Peyer's patch (tissue), 4 donors: ENCODE results near the gene UCHL5. TPM values are rescaled to one million over a fixed set of nuclear protein-coding genes. Genes with fewer than 3 reads are reported as not detected.
A peak's percentile ranks its signal among the peaks of the same experiment; 100 is the strongest.

Experiments used
- DNase-seq, 3 donors: peaks; one replicate each; pipeline ENCODE4 v3.0.0-alpha.2; 2017 to 2019
- H3K27ac ChIP-seq, 4 donors: fragments of 200-600 bp; sonication (generic); one replicate each; pipeline ENCODE4 v1.5.1; 2016 to 2019
- H3K27me3 ChIP-seq, 2 donors: fragments of 200-600 bp; sonication (generic); one replicate each; pipeline ENCODE4 v1.5.1; 2019
- H3K36me3 ChIP-seq, 3 donors: fragments of 200-600 bp; sonication (generic); one replicate each; pipeline ENCODE4 v1.5.1; 2016 to 2019
- H3K4me1 ChIP-seq, 4 donors: fragments of 200-600 bp; sonication (generic); one replicate each; pipeline ENCODE4 v1.5.1; 2016 to 2019
- H3K4me3 ChIP-seq, 4 donors: fragments of 200-600 bp; sonication (generic); 1 replicate in 3 of 4; 2 replicates in 1 of 4; pipeline ENCODE4 v1.5.1; 2016 to 2019; ENCODE audit warnings: mild to moderate bottlenecking in 1 of 4
- H3K9me3 ChIP-seq, 4 donors: fragments of 200-600 bp; sonication (generic); one replicate each; pipeline ENCODE4 v1.5.1; 2016 to 2019; ENCODE audit warnings: mild to moderate bottlenecking in 1 of 4
- POLR2A ChIP-seq, 2 donors: fragments of 450-650 bp; IDR thresholded peaks; one replicate each; pipeline ENCODE4 v1.5.1; 2017; ENCODE audit warnings: antibody characterized with exemption in 2 of 2, mild to moderate bottlenecking in 2 of 2, moderate library complexity in 2 of 2
- total RNA-seq, 4 donors: library from RNA; depleted of rRNA; stranded (reverse); fragments of >200 nt; gene quantifications; one replicate each; pipeline ENCODE4 v1.1.0, GENCODE V29; 2016
- TF ChIP-seq, protein P1 (sequence below), 6 experiments: fragments of 450-650 bp in 4 of 6; fragments of 200-600 bp in 2 of 6; sonication (generic) in 1 of 6; IDR thresholded peaks; one replicate each; pipeline ENCODE4 v1.5.1; 2017 to 2019; ENCODE audit warnings: antibody characterized with exemption in 6 of 6, mild to moderate bottlenecking in 3 of 6, moderate library complexity in 1 of 6

The UCHL5 gene
- total RNA-seq, 4 donors from 2014 or later: 27.9 to 39.6 (median 34.3) TPM

DNA sequence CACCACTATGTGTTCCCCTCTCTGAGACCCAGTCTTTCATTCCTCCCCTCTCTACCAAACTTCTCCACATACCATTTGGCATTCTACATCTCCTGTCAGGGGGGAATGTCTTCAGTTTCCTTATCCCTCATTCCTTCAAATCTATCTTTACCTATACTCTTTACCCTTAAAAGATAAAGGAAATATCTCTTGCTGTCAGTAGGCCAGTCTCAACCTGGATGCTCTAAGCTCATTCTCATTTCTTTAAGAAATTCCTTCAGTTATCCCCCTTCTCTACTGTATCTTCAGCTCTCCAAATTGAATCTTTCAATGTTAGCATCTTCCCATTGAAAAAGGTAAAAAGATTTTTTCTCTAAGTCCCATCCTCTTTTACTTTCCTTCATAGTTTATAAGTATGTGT lies 6.8 kb upstream of the UCHL5 start:
- H3K27me3 ChIP-seq: no peaks in the 10 kb centered on the region
- peaks cover 0 to 16% (median 6%) of the 10 kb centered on the region in 4 donors for H3K4me1 ChIP-seq
- peaks cover 0 to 4% (median 0%) of the 10 kb centered on the region in 3 donors for H3K36me3 ChIP-seq
- TF ChIP-seq, protein P1, sequence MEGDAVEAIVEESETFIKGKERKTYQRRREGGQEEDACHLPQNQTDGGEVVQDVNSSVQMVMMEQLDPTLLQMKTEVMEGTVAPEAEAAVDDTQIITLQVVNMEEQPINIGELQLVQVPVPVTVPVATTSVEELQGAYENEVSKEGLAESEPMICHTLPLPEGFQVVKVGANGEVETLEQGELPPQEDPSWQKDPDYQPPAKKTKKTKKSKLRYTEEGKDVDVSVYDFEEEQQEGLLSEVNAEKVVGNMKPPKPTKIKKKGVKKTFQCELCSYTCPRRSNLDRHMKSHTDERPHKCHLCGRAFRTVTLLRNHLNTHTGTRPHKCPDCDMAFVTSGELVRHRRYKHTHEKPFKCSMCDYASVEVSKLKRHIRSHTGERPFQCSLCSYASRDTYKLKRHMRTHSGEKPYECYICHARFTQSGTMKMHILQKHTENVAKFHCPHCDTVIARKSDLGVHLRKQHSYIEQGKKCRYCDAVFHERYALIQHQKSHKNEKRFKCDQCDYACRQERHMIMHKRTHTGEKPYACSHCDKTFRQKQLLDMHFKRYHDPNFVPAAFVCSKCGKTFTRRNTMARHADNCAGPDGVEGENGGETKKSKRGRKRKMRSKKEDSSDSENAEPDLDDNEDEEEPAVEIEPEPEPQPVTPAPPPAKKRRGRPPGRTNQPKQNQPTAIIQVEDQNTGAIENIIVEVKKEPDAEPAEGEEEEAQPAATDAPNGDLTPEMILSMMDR (IDR thresholded peaks at IDR 0.05): no peak
- no peak for TF ChIP-seq POLR2A (IDR thresholded peaks at IDR 0.05)
- H3K4me3 ChIP-seq: no peak overlapping the region
- H3K9me3 ChIP-seq: no peaks in the 10 kb centered on the region
- H3K27ac ChIP-seq: no peak overlapping the region
- DNase-seq: no peak

DNA sequence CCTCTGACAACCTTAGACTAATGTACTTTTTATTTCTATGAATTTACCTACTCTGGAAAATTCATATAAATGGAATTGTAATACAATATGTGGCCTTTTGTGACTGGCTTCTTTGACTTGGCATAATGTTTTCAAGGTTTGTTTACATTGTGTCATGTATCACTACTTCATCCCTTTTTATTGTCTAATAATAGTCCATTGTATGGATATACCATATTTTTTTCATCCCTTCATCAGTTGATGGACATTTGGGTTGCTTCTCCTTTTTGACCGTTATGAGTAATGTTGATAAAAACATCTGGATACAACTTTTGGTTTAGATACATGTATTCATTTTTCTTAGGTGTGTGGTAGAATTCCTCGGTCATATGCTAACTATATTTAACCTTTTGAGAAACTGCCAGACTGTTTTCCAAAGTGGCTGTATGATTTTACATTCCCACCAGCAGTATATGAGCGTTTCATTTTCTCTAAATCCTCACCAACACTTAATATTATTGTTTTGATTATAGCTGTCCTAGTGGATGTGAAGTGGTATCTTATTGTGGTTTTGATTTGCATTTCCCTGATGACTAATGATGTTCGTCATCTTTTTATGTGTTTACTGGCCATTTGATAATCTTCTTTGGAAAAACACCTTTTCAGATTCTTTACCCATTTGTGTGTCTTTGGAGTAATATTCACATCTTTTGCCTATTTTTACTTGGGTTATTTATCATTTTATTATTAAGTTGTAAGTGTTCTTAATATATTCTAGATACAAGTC lies 3.7 kb upstream of the UCHL5 start:
- Histone ChIP-seq H3K4me3 (no peak overlapping the region), H3K4me1 (peaks cover 0 to 27% (median 7%) of the 10 kb centered on the region in 4 donors), H3K27me3 (no peaks in the 10 kb centered on the region), H3K36me3 (no peaks in the 10 kb centered on the region), H3K27ac (no peak overlapping the region), H3K9me3 (no peaks in the 10 kb centered on the region)
- no peak for DNase-seq
- no peak for TF ChIP-seq POLR2A (IDR thresholded peaks at IDR 0.05)
- TF ChIP-seq, protein P1 (IDR thresholded peaks at IDR 0.05): no peak

DNA sequence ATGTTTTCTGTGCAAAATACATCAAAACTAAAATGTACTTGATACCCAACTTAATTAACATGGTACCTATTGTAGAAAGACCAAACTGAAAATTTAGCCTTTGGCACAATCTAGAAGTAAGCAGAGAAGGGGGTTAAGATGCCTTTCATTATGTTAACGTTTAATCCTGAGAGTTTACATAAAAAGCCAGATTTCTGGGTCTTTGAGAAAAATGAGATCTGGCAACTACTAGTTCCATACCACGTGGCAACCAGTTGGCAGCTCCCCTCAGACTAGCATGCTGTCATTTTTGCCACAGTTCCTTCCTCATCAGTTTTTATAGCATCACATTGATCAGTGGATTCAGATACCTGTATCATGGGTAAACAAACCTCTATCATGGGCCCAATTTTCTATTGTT lies 1.8 kb upstream of the UCHL5 start:
- H3K4me3 ChIP-seq: peak overlapping the region in 2 of 4 donors; percentile 80 to 87
- H3K9me3 ChIP-seq: no peaks in the 10 kb centered on the region
- DNase-seq: no peak
- no peaks in the 10 kb centered on the region for H3K36me3 ChIP-seq
- peaks cover 0 to 30% (median 7%) of the 10 kb centered on the region in 4 donors for H3K4me1 ChIP-seq
- no peak overlapping the region for H3K27ac ChIP-seq
- no peaks in the 10 kb centered on the region for H3K27me3 ChIP-seq
- TF ChIP-seq, protein P1 (IDR thresholded peaks at IDR 0.05): no peak
- no peak for TF ChIP-seq POLR2A (IDR thresholded peaks at IDR 0.05)

DNA sequence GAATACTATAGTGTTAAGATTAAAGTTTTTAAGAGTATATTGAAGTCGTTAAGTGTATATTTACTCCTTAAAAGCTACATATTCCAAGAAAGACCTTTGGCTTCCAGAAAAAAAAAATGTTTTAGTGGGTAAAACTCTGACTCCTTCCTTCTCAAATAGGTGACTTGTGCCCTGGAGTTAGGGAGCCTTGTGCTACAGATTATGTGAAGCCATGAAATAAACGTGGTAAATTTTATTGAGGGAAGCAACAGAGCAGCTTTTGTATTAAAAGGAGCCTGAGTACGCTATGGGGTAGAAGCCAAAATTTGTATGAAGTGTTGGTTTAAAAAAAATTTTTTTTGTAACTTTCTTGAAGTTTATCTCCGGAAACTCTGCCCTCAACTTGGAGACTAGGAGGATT lies 1.2 kb upstream of the UCHL5 start:
- Histone ChIP-seq H3K27ac (peak overlapping the region; percentile 87 to 98 (median 96)), H3K9me3 (no peaks in the 10 kb centered on the region), H3K36me3 (no peaks in the 10 kb centered on the region), H3K27me3 (no peaks in the 10 kb centered on the region), H3K4me1 (peaks cover 0 to 30% (median 7%) of the 10 kb centered on the region in 4 donors), H3K4me3 (peak overlapping the region; percentile 68 to 88 (median 84))
- DNase-seq: no peak
- TF ChIP-seq, protein P1 (IDR thresholded peaks at IDR 0.05): no peak
- TF ChIP-seq POLR2A (IDR thresholded peaks at IDR 0.05): no peak

DNA sequence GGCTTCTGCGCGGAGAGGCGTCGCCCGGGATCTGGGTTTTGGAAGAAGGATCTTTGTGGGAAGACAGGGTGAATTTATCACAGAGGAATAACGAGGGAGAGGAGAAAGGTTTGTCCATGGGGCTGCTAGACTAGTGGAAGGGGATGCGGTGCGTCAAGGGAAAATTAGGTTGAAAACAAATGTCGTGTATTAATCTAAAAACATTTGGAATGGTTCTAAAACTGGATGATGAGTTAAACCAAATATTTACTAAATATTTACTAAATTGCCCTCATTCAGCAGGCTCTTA lies 899 bp upstream of the UCHL5 start:
- Histone ChIP-seq H3K4me1 (peaks cover 0 to 30% (median 7%) of the 10 kb centered on the region in 4 donors), H3K9me3 (no peaks in the 10 kb centered on the region), H3K36me3 (no peaks in the 10 kb centered on the region), H3K27ac (peak overlapping the region; percentile 87 to 98 (median 96)), H3K4me3 (peak overlapping the region; percentile 68 to 88 (median 84)), H3K27me3 (no peaks in the 10 kb centered on the region)
- DNase-seq: no peak
- TF ChIP-seq POLR2A (IDR thresholded peaks at IDR 0.05): no peak
- TF ChIP-seq, protein P1 (IDR thresholded peaks at IDR 0.05): no peak
